Ascending aorta (tissue), 2 donors: ENCODE data around the gene MBD6. TPM values are rescaled to one million over a fixed set of nuclear protein-coding genes. Genes with fewer than 3 reads are reported as not detected.

ENCODE experiments used
- DNase-seq, 2 donors: peaks; one replicate each; pipeline ENCODE4 v3.0.0-alpha.2; 2019; ENCODE audit warnings: low spot score in 2 of 2
- H3K27ac ChIP-seq, 2 donors: fragments of 200-600 bp; sonication (generic); one replicate each; pipeline ENCODE4 v1.5.1; 2016 to 2017; ENCODE audit warnings: mild to moderate bottlenecking in 1 of 2
- H3K27me3 ChIP-seq: fragments of 200-600 bp; sonication (generic); one replicate; pipeline ENCODE4 v1.5.1; 2017
- H3K36me3 ChIP-seq, 2 donors: fragments of 200-600 bp; sonication (generic); one replicate each; pipeline ENCODE4 v1.5.1; 2016
- H3K4me1 ChIP-seq, 2 donors: fragments of 200-600 bp; sonication (generic); one replicate each; pipeline ENCODE4 v1.5.1; 2016 to 2017; ENCODE audit warnings: mild to moderate bottlenecking in 1 of 2
- H3K4me3 ChIP-seq, 2 donors: fragments of 200-600 bp; sonication (generic); one replicate each; pipeline ENCODE4 v1.5.1; 2016 to 2017; ENCODE audit warnings: mild to moderate bottlenecking in 1 of 2
- H3K9me3 ChIP-seq, 2 donors: fragments of 200-600 bp; sonication (generic); one replicate each; pipeline ENCODE4 v1.5.1; 2016
- intact Hi-C: fragments of 100-400 bp; cut with DNase I; formaldehyde crosslinking; loops from one replicate; pipeline ENCODE4 v1.15.1; 2023
- total RNA-seq: library from RNA; depleted of rRNA; stranded (reverse); fragments of >200 nt; gene quantifications from one replicate; pipeline ENCODE4 v1.1.0, GENCODE V29; 2016
- TF ChIP-seq, protein P1 (sequence below), 3 experiments: fragments of 200-600 bp in 2 of 3; fragments of 450-650 bp in 1 of 3; sonication (generic) in 2 of 3; IDR thresholded peaks; one replicate each; pipeline ENCODE4 v1.5.1; 2016 to 2019; ENCODE audit warnings: antibody characterized with exemption in 3 of 3, mild to moderate bottlenecking in 1 of 3, moderate library complexity in 1 of 3

The MBD6 gene
- total RNA-seq, 1 donor from 2014 or later = 48.5 TPM

GRCh38 chr12:57522887-57523705, 472 bp downstream of the MBD6 start:
- H3K4me3 ChIP-seq = peak overlapping the region; percentile 80 to 81
- no peaks in the 10 kb centered on the region for H3K27me3 ChIP-seq
- peaks cover 33 to 38% of the 10 kb centered on the region in 2 donors for H3K36me3 ChIP-seq
- TF ChIP-seq, protein P1, sequence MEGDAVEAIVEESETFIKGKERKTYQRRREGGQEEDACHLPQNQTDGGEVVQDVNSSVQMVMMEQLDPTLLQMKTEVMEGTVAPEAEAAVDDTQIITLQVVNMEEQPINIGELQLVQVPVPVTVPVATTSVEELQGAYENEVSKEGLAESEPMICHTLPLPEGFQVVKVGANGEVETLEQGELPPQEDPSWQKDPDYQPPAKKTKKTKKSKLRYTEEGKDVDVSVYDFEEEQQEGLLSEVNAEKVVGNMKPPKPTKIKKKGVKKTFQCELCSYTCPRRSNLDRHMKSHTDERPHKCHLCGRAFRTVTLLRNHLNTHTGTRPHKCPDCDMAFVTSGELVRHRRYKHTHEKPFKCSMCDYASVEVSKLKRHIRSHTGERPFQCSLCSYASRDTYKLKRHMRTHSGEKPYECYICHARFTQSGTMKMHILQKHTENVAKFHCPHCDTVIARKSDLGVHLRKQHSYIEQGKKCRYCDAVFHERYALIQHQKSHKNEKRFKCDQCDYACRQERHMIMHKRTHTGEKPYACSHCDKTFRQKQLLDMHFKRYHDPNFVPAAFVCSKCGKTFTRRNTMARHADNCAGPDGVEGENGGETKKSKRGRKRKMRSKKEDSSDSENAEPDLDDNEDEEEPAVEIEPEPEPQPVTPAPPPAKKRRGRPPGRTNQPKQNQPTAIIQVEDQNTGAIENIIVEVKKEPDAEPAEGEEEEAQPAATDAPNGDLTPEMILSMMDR (IDR thresholded peaks at IDR 0.05) = no peak
- DNase-seq = peak in 1 of 2 donors; percentile 82
- H3K27ac ChIP-seq = peak overlapping the region; percentile 97 to 99
- intact Hi-C loops = loop anchor here (1.0 to 5.0 kb wide), 4 partner anchors 24 to 1406 kb away; partner anchors contain the start of genes DCTN2, NAB2, RPL41 and ZC3H10
- no peaks in the 10 kb centered on the region for H3K9me3 ChIP-seq
- H3K4me1 ChIP-seq = peaks cover 25 to 45% of the 10 kb centered on the region in 2 donors

GRCh38 chr12:57523706-57524614, 1.3 kb downstream of the MBD6 start:
- Histone ChIP-seq H3K27me3 (no peaks in the 10 kb centered on the region), H3K4me1 (peaks cover 17 to 36% of the 10 kb centered on the region in 2 donors), H3K27ac (peak overlapping the region; percentile 97 to 99), H3K9me3 (no peaks in the 10 kb centered on the region), H3K4me3 (peak overlapping the region; percentile 80 to 81), H3K36me3 (peaks cover 41 to 46% of the 10 kb centered on the region in 2 donors)
- no peak for DNase-seq
- intact Hi-C loops = loop anchor here (5.0 kb wide), 3 partner anchors 368 to 1407 kb away; partner anchors contain the start of genes NAB2, RPL41 and ZC3H10
- TF ChIP-seq, protein P1 (IDR thresholded peaks at IDR 0.05) = no peak

- peaks cover 16 to 31% of the 10 kb centered on the region in 2 donors for H3K4me1 ChIP-seq
These were observed 2.4 kb downstream of the MBD6 start for GRCh38 chr12:57524814-57525614.

DNA sequence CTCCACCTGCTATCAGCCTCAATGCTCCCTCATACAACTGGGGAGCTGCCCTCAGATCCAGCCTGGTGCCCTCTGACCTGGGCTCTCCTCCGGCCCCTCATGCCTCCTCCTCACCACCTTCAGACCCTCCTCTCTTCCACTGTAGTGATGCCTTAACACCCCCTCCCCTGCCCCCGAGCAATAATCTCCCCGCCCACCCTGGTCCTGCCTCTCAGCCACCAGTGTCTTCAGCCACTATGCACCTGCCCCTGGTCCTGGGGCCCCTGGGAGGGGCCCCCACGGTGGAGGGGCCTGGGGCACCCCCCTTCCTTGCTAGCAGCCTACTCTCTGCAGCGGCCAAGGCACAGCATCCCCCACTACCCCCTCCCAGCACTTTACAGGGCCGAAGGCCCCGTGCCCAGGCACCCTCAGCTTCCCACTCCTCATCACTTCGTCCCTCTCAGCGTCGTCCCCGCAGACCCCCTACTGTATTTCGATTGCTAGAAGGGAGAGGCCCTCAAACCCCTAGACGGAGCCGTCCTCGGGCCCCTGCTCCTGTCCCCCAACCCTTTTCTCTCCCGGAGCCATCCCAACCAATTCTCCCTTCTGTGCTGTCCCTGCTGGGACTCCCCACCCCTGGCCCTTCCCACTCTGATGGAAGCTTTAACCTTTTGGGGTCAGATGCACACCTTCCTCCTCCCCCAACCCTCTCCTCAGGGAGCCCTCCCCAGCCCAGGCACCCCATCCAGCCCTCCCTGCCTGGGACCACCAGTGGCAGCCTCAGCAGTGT, 3.2 kb downstream of the MBD6 start:
- TF ChIP-seq, protein P1 (IDR thresholded peaks at IDR 0.05) = no peak
- Histone ChIP-seq H3K27ac (peak overlapping the region in 1 of 2 donors; percentile 99), H3K27me3 (no peaks in the 10 kb centered on the region), H3K4me3 (no peak overlapping the region), H3K36me3 (peaks cover 60 to 63% of the 10 kb centered on the region in 2 donors), H3K9me3 (no peaks in the 10 kb centered on the region), H3K4me1 (peaks cover 16 to 30% of the 10 kb centered on the region in 2 donors)
- no peak for DNase-seq
- intact Hi-C loops = no loop called here

More at GRCh38 chr12:57524814-57525614, 2.4 kb downstream of the MBD6 start:
- no peaks in the 10 kb centered on the region for H3K27me3 ChIP-seq
- H3K27ac ChIP-seq = peak overlapping the region; percentile 97 to 99
- H3K36me3 ChIP-seq = peaks cover 52 to 56% of the 10 kb centered on the region in 2 donors
- intact Hi-C loops = loop anchor here (5.0 kb wide), 3 partner anchors 367 to 1408 kb away; partner anchors contain the start of genes NAB2, RPL41 and ZC3H10
- peak overlapping the region in 1 of 2 donors; percentile 81 for H3K4me3 ChIP-seq
- TF ChIP-seq, protein P1 (IDR thresholded peaks at IDR 0.05) = no peak
- DNase-seq = no peak
- H3K9me3 ChIP-seq = no peaks in the 10 kb centered on the region
